HFFc6 (cell line): ENCODE measurements around the gene TAF8. TPM values are rescaled to one million over a fixed set of nuclear protein-coding genes. Genes with fewer than 3 reads are reported as not detected.

ENCODE experiments used
- DNase-seq: peaks from one replicate; pipeline ENCODE4 v3.0.0-alpha.2; 2018
- H3K27ac Mint-ChIP-seq: 2 replicates; pipeline ENCODE4 v1.8.0; 2020; ENCODE audit warnings: mild to moderate bottlenecking, mixed read lengths
- H3K27me3 Mint-ChIP-seq: 2 replicates; pipeline ENCODE4 v1.8.0; 2021; ENCODE audit warnings: mild to moderate bottlenecking, moderate library complexity, mixed read lengths; ENCODE audit not compliant: insufficient read depth
- H3K36me3 Mint-ChIP-seq: 2 replicates; pipeline ENCODE4 v1.8.0; 2021; ENCODE audit warnings: low read depth, mixed read lengths
- H3K4me1 Mint-ChIP-seq: 2 replicates; pipeline ENCODE4 v1.8.0; 2020; ENCODE audit warnings: low read depth, mixed read lengths
- H3K4me3 Mint-ChIP-seq: 2 replicates; pipeline ENCODE4 v1.8.0; 2020; ENCODE audit warnings: mild to moderate bottlenecking, moderate library complexity, mixed read lengths
- H3K9me3 Mint-ChIP-seq: 2 replicates; pipeline ENCODE4 v1.8.0; 2020; ENCODE audit warnings: mild to moderate bottlenecking, mixed read lengths
- total RNA-seq, 6 experiments: library from RNA; stranded (reverse); fragmentation: NEBNext Ultra II Directional; extraction: Animal tissue kit (Norgen Biotek cat#: 25700); gene quantifications; 2 replicates in 1 of 6; 3 replicates in 5 of 6; pipeline ENCODE4 v1.2.3, GENCODE V29; 2021
- TF ChIP-seq, protein P1 (sequence below): fragments of 200-600 bp; sonication (generic); IDR thresholded peaks from 2 replicates; pipeline ENCODE4 v1.5.0; 2021; ENCODE audit warnings: antibody characterized with exemption, mild to moderate bottlenecking

TAF8 gene
- total RNA-seq, 6 experiments from 2014 or later = 14.9 to 19.0 (median 16.0) TPM

GRCh38 chr6:42026540-42026939 lies 23.8 kb upstream of the TAF8 start:
- H3K9me3 Mint-ChIP-seq = no peaks in the 10 kb centered on the region
- no peak overlapping the region for H3K4me3 Mint-ChIP-seq
- H3K27ac Mint-ChIP-seq = no peak overlapping the region
- peaks cover 10% of the 10 kb centered on the region for H3K27me3 Mint-ChIP-seq
- TF ChIP-seq, protein P1, sequence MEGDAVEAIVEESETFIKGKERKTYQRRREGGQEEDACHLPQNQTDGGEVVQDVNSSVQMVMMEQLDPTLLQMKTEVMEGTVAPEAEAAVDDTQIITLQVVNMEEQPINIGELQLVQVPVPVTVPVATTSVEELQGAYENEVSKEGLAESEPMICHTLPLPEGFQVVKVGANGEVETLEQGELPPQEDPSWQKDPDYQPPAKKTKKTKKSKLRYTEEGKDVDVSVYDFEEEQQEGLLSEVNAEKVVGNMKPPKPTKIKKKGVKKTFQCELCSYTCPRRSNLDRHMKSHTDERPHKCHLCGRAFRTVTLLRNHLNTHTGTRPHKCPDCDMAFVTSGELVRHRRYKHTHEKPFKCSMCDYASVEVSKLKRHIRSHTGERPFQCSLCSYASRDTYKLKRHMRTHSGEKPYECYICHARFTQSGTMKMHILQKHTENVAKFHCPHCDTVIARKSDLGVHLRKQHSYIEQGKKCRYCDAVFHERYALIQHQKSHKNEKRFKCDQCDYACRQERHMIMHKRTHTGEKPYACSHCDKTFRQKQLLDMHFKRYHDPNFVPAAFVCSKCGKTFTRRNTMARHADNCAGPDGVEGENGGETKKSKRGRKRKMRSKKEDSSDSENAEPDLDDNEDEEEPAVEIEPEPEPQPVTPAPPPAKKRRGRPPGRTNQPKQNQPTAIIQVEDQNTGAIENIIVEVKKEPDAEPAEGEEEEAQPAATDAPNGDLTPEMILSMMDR = no peak
- no peak for DNase-seq
- H3K4me1 Mint-ChIP-seq = peaks cover 25% of the 10 kb centered on the region
- H3K36me3 Mint-ChIP-seq = no peaks in the 10 kb centered on the region

GRCh38 chr6:42028234-42029061 lies 21.9 kb upstream of the TAF8 start:
- TF ChIP-seq, protein P1 = no peak
- H3K27ac Mint-ChIP-seq = no peak overlapping the region
- H3K27me3 Mint-ChIP-seq = peaks cover 2% of the 10 kb centered on the region
- H3K36me3 Mint-ChIP-seq = no peaks in the 10 kb centered on the region
- H3K4me1 Mint-ChIP-seq = peaks cover 18% of the 10 kb centered on the region
- no peak for DNase-seq
- H3K4me3 Mint-ChIP-seq = no peak overlapping the region
- H3K9me3 Mint-ChIP-seq = no peaks in the 10 kb centered on the region

- Mint-ChIP-seq H3K36me3 (no peaks in the 10 kb centered on the region), H3K27me3 (peaks cover 2% of the 10 kb centered on the region), H3K27ac (no peak overlapping the region), H3K4me3 (no peak overlapping the region), H3K4me1 (peaks cover 18% of the 10 kb centered on the region), H3K9me3 (no peaks in the 10 kb centered on the region)
- no peak for DNase-seq
- TF ChIP-seq, protein P1 = no peak
Measured at GRCh38 chr6:42029062-42029685, 21.1 kb upstream of the TAF8 start.

DNA sequence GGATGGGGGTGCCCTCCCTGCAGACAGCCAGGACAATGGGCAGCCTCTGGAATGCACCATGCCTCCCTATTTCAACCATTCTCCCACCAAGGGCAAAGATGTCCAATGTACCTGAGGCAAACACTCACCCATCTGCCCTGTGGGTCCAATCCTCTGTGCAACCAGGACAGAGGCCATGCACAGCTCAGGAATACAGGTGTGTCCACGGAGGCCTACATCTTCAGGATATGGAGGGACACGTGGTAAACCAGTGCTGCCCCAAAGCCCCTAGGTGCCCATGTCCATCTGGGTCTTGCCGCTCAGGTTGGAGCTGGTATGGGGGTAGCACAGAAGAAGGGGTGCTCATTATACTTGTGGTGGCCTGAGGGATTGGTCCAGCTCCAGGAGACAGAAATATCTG lies 20.4 kb upstream of the TAF8 start:
- Mint-ChIP-seq H3K27ac (no peak overlapping the region), H3K27me3 (peaks cover 2% of the 10 kb centered on the region), H3K9me3 (no peaks in the 10 kb centered on the region), H3K4me3 (no peak overlapping the region), H3K36me3 (no peaks in the 10 kb centered on the region), H3K4me1 (peaks cover 18% of the 10 kb centered on the region)
- TF ChIP-seq, protein P1 = no peak
- no peak for DNase-seq

- Mint-ChIP-seq H3K9me3 (no peaks in the 10 kb centered on the region), H3K4me3 (no peak overlapping the region), H3K36me3 (no peaks in the 10 kb centered on the region), H3K4me1 (peaks cover 18% of the 10 kb centered on the region), H3K27me3 (peaks cover 2% of the 10 kb centered on the region), H3K27ac (no peak overlapping the region)
- TF ChIP-seq, protein P1 = no peak
- no peak for DNase-seq
Measured at GRCh38 chr6:42030585-42031506, 19.5 kb upstream of the TAF8 start.
